HCT116 (cell line): ENCODE data around the gene NDUFS7. TPM values are rescaled to one million over a fixed set of nuclear protein-coding genes. Genes with fewer than 3 reads are reported as not detected.

ENCODE experiments used
- ATAC-seq: fragments of 200-7000 bp; cut with Tn5 transposase; 2 replicates; pipeline ENCODE4 v1.9.1; 2020; ENCODE audit warnings: mild to moderate bottlenecking, moderate library complexity
- BruUV-seq: library from RNA; stranded (reverse); fragments of 400-500 nt; replicated peaks from 2 replicates; lab custom pipeline; 2021; lab: Mats Ljungman, UMichigan
- CTCF ChIA-PET: fragments of 300-600 bp; sonication (Branson Sonifier 250); formaldehyde crosslinking; loops from one replicate; lab custom pipeline; 2021; ENCODE audit warnings: antibody characterized with exemption; lab: Charles Lee
- POLR2A ChIA-PET: fragments of 300-600, 350-600 bp; sonication (Branson Sonifier 250); formaldehyde crosslinking; loops from one replicate; lab custom pipeline; 2021; ENCODE audit warnings: antibody characterized with exemption; lab: Charles Lee
- RAD21 ChIA-PET, 2 experiments: fragments of 300-600 bp; sonication (Branson Sonifier 250); formaldehyde crosslinking; loops; one replicate each; lab custom pipeline; 2023; ENCODE audit warnings: low total read pairs in 2 of 2; ENCODE audit not compliant: uncharacterized antibody in 2 of 2, unreplicated experiment in 2 of 2, low non-redundant PET in 1 of 2; lab: Charles Lee
- DNase-seq: peaks from one replicate; pipeline ENCODE4 v3.0.0-alpha.2; 2010; ENCODE audit warnings: low read depth, low spot score
- H2AFZ ChIP-seq: fragments of 200-600 bp; shearing (Covaris generic), sonication (generic); 2 replicates; pipeline ENCODE4 v1.6.1; 2017; ENCODE audit warnings: low read depth, mixed run types, mixed read lengths, antibody characterized with exemption, low read length; ENCODE audit not compliant: poor library complexity, severe bottlenecking
- H3K27ac ChIP-seq: 2 replicates; pipeline ENCODE4 v1.5.1; 2012; ENCODE audit warnings: low read depth, low read length
- H3K27me3 ChIP-seq: fragments of 200-600 bp; sonication (generic); 2 replicates; pipeline ENCODE4 v1.6.1; 2016; ENCODE audit warnings: mixed run types, low read length, mixed read lengths; ENCODE audit not compliant: insufficient read depth
- H3K36me3 ChIP-seq, 2 experiments: fragments of 200-500 bp in 1 of 2; fragments of 200-600 bp in 1 of 2; sonication (Bioruptor generic) in 1 of 2; sonication (generic) in 1 of 2; 2 replicates each; pipeline versions ENCODE4 v1.5.1 to v1.6.1; 2014 to 2016; ENCODE audit warnings: low read length in 2 of 2, inconsistent platforms in 1 of 2, mixed read lengths in 1 of 2, mixed run types in 1 of 2; ENCODE audit not compliant: insufficient read depth in 2 of 2, control insufficient read depth in 1 of 2
- H3K4me1 ChIP-seq, 2 experiments: fragments of 200-600 bp in 1 of 2; sonication (generic) in 1 of 2; 2 replicates each; pipeline versions ENCODE4 v1.5.1 to v1.6.1; 2012 to 2017; ENCODE audit warnings: low read length in 2 of 2, inconsistent platforms in 1 of 2, mild to moderate bottlenecking in 1 of 2, mixed read lengths in 1 of 2, mixed run types in 1 of 2, moderate library complexity in 1 of 2; ENCODE audit not compliant: insufficient read depth in 2 of 2, control insufficient read depth in 1 of 2
- H3K4me2 ChIP-seq: fragments of 200-600 bp; sonication (generic); 2 replicates; pipeline ENCODE4 v1.6.1; 2017; ENCODE audit warnings: mixed run types, low read length, mixed read lengths
- H3K4me3 ChIP-seq, 2 experiments: fragments of 200-600 bp in 1 of 2; sonication (generic) in 1 of 2; replicated peaks in 1 of 2; 2 replicates each; pipeline ENCODE4 v1.5.1; 2011 to 2016; ENCODE audit warnings: low read length in 2 of 2, control low read depth in 1 of 2, low read depth in 1 of 2, mild to moderate bottlenecking in 1 of 2, mixed read lengths in 1 of 2, mixed run types in 1 of 2
- H3K79me2 ChIP-seq: fragments of 200-600 bp; sonication (generic); 2 replicates; pipeline ENCODE4 v1.6.1; 2017; ENCODE audit warnings: mild to moderate bottlenecking, mixed run types, low read length, moderate library complexity, mixed read lengths; ENCODE audit not compliant: insufficient read depth
- H3K9ac ChIP-seq: fragments of 200-600 bp; sonication (generic); 2 replicates; pipeline ENCODE4 v1.6.1; 2016; ENCODE audit warnings: low read length, mixed read lengths
- H3K9me2 ChIP-seq: fragments of 200-600 bp; sonication (generic), shearing (Covaris generic); 2 replicates; pipeline ENCODE4 v1.6.1; 2017; ENCODE audit warnings: mixed run types, mild to moderate bottlenecking, moderate library complexity; ENCODE audit not compliant: insufficient read depth
- H3K9me3 ChIP-seq, 2 experiments: fragments of 200-500 bp in 1 of 2; fragments of 200-600 bp in 1 of 2; sonication (Bioruptor generic) in 1 of 2; sonication (generic) in 1 of 2; 2 replicates each; pipeline ENCODE4 v1.6.1; 2014 to 2017; ENCODE audit warnings: low read length in 2 of 2, mixed read lengths in 2 of 2, inconsistent platforms in 1 of 2, low read depth in 1 of 2, mild to moderate bottlenecking in 1 of 2, mixed run types in 1 of 2, moderate library complexity in 1 of 2; ENCODE audit not compliant: control insufficient read depth in 1 of 2, insufficient read depth in 1 of 2
- H4K20me1 ChIP-seq: fragments of 200-600 bp; sonication (generic), shearing (Covaris generic); 2 replicates; pipeline ENCODE4 v1.6.1; 2017; ENCODE audit warnings: mixed run types, mild to moderate bottlenecking, moderate library complexity; ENCODE audit not compliant: insufficient read depth
- CBX3 ChIP-seq: IDR thresholded peaks from 2 replicates; pipeline ENCODE4 v1.6.1; 2012; ENCODE audit warnings: low read depth
- CEBPB ChIP-seq: IDR thresholded peaks from 2 replicates; pipeline ENCODE4 v1.6.1; 2012; ENCODE audit warnings: low read depth
- JUND ChIP-seq: IDR thresholded peaks from 2 replicates; pipeline ENCODE4 v1.6.1; 2012
- POLR2A ChIP-seq: IDR thresholded peaks from 2 replicates; pipeline ENCODE4 v1.7.0; 2011; ENCODE audit warnings: borderline replicate concordance; ENCODE audit not compliant: insufficient read depth, insufficient read length; ENCODE audit errors: extremely low read depth
- POLR2AphosphoS5 ChIP-seq: IDR thresholded peaks from 2 replicates; pipeline ENCODE4 v1.6.1; 2011; ENCODE audit warnings: mild to moderate bottlenecking, low read depth, low read length, moderate library complexity
- RAD21 ChIP-seq: IDR thresholded peaks from 2 replicates; pipeline ENCODE4 v1.6.1; 2012; ENCODE audit warnings: low read depth, mild to moderate bottlenecking
- SIN3A ChIP-seq: IDR thresholded peaks from 2 replicates; pipeline ENCODE4 v1.6.1; 2012; ENCODE audit warnings: low read depth
- SP1 ChIP-seq: IDR thresholded peaks from 2 replicates; pipeline ENCODE4 v1.6.1; 2012; ENCODE audit warnings: low read depth
- SRF ChIP-seq: IDR thresholded peaks from 2 replicates; pipeline ENCODE4 v1.6.1; 2012; ENCODE audit warnings: low read depth
- TCF7L2 ChIP-seq: IDR thresholded peaks from 2 replicates; pipeline ENCODE4 v1.7.0; 2011; ENCODE audit warnings: borderline replicate concordance, inconsistent platforms; ENCODE audit not compliant: insufficient read depth, insufficient read length; ENCODE audit errors: extremely low read depth
- intact Hi-C: fragments of 100-400 bp; cut with micrococcal nuclease; formaldehyde crosslinking; loops from 2 replicates; pipeline ENCODE4 v1.10.0; 2022
- total RNA-seq: library from RNA; stranded (reverse); gene quantifications from one replicate; pipeline ENCODE4 v1.2.1, GENCODE V29; 2021; ENCODE audit not compliant: unreplicated experiment
- TF ChIP-seq, protein P1 (sequence below): IDR thresholded peaks from 2 replicates; pipeline ENCODE4 v1.6.1; 2012; ENCODE audit warnings: low read depth
- TF ChIP-seq, protein P2 (sequence below): IDR thresholded peaks from 2 replicates; pipeline ENCODE4 v1.6.1; 2012

NDUFS7 gene
- total RNA-seq, 1 experiment from 2014 or later: 114 TPM

DNA sequence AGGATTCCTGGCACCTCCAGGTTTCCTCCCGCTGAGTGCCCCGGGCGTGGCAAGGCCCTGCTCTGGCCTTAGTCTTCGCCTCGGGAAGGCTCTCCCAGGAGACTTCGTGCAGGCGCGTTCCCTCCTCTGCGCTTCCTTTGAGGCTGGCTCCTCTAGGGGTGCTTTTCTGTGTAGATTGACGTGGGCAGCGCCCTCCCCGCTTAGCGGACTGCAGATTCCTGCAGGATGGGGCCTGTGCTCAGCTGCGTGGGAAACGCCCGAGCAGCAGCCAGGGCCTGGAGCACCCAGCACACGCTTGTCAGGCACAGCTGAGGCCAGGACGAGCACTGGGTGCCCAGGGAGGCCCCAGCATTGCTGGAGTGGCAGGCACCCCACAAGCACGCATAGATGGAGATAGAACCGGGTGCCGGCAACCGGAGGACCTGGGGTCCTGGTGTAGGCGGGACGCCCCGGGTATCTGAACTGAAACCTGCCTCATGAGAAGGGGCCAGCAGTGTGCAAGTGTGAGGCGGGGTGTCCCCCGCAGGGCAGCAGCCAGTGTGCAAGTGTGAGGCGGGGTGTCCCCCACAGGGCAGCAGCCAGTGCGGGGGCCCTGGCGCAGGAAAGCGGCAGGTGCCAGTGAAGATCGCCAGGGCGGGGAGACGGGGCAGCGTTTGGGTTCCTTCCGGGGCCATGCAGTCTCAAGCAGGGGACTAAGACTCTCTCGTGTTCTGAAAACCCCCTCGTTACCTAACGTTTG, 3.4 kb downstream of the NDUFS7 start:
- H3K4me2 ChIP-seq: no peak overlapping the region
- no peak overlapping the region for H3K9ac ChIP-seq
- POLR2A ChIA-PET: interaction anchor here (0.6 kb wide), 1 partner anchor 118 kb away, joined by 3 read pairs; no protein-coding TSS in a partner anchor
- peaks cover 0 to 9% of the 10 kb centered on the region in 2 experiments; a peak in 2 of 4 replicates for H3K36me3 ChIP-seq
- H3K9me2 ChIP-seq: no peaks in the 10 kb centered on the region
- RAD21 ChIA-PET: no interaction called here
- peaks cover 5 to 16% of the 10 kb centered on the region in 2 experiments for H3K4me1 ChIP-seq
- DNase-seq (no peak), ATAC-seq (no peak)
- BruUV-seq: no TSS peak
- peak overlapping the region; percentile 20; the same call in 1 of the 2 replicates for H3K27ac ChIP-seq
- no peaks in the 10 kb centered on the region for H4K20me1 ChIP-seq
- H3K4me3 ChIP-seq: no peak overlapping the region
- no peaks in the 10 kb centered on the region for H3K9me3 ChIP-seq
- CTCF ChIA-PET: no interaction called here
- H2AFZ ChIP-seq: no peak overlapping the region
- intact Hi-C loops: no loop called here
- TF ChIP-seq SIN3A (no peak), POLR2A (no peak), RAD21 (no peak), TCF7L2 (no peak)
- no peaks in the 10 kb centered on the region for H3K27me3 ChIP-seq
- peaks cover 15% of the 10 kb centered on the region for H3K79me2 ChIP-seq

DNA sequence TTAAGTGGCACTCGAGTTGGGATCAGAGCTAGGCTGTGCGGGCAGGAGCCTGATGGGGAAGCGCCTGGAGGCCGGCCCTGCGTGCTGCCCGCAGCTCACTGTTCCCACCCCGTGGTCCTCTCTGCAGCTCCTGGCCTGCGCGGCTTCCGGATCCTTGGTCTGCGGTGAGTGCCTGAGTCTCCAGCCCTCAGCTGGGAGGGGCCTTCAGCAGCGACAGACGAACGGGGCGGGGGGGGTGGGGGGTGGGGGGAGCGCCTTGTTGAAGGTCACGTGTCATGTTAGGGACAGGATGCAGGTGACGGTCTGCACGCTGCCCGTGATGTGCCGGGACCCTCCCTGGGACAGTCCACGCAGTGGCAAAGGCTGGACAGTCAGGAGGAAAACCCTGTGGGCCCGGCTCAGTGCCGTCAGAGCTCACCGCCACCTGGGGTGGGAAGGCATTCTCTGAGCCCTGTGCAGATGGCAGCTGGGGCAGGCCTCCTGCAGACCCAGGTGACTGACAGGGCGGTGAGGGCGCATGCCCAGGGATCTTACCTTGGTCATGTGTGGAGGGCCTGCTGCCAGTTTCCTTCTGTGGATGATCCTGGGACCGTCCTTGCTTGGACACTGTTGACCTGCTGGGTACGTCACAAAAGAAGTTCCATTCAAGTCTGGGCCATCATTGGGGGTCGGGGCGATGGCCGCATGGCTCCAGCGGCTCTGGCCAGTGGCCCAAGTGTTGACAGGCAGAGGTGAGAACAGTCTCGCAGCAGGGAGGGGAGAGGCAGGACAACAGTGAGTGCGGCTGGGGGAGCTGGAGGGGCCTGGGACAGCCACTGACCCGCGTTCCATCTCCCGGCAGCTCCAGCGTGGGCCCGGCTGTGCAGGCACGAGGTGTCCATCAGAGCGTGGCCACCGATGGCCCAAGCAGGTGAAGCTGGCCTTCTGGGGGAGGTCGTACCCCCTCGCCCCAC, 4.3 kb downstream of the NDUFS7 start:
- H2AFZ ChIP-seq: no peak overlapping the region
- H4K20me1 ChIP-seq: no peaks in the 10 kb centered on the region
- H3K4me3 ChIP-seq: no peak overlapping the region
- peaks cover 15% of the 10 kb centered on the region for H3K79me2 ChIP-seq
- H3K4me1 ChIP-seq: peaks cover 5 to 12% of the 10 kb centered on the region in 2 experiments
- intact Hi-C loops: no loop called here
- H3K9ac ChIP-seq: no peak overlapping the region
- no TSS peak for BruUV-seq
- ChIA-PET POLR2A (interaction anchor here (0.6 kb wide), 1 partner anchor 118 kb away, joined by 3 read pairs; no protein-coding TSS in a partner anchor), RAD21 (no interaction called here), CTCF (no interaction called here)
- TF ChIP-seq SP1 (no peak), RAD21 (no peak), POLR2AphosphoS5 (no peak), POLR2A (no peak), TCF7L2 (no peak), CEBPB (no peak), CBX3 (no peak), SIN3A (no peak), JUND (no peak), SRF (no peak)
- TF ChIP-seq, protein P1, sequence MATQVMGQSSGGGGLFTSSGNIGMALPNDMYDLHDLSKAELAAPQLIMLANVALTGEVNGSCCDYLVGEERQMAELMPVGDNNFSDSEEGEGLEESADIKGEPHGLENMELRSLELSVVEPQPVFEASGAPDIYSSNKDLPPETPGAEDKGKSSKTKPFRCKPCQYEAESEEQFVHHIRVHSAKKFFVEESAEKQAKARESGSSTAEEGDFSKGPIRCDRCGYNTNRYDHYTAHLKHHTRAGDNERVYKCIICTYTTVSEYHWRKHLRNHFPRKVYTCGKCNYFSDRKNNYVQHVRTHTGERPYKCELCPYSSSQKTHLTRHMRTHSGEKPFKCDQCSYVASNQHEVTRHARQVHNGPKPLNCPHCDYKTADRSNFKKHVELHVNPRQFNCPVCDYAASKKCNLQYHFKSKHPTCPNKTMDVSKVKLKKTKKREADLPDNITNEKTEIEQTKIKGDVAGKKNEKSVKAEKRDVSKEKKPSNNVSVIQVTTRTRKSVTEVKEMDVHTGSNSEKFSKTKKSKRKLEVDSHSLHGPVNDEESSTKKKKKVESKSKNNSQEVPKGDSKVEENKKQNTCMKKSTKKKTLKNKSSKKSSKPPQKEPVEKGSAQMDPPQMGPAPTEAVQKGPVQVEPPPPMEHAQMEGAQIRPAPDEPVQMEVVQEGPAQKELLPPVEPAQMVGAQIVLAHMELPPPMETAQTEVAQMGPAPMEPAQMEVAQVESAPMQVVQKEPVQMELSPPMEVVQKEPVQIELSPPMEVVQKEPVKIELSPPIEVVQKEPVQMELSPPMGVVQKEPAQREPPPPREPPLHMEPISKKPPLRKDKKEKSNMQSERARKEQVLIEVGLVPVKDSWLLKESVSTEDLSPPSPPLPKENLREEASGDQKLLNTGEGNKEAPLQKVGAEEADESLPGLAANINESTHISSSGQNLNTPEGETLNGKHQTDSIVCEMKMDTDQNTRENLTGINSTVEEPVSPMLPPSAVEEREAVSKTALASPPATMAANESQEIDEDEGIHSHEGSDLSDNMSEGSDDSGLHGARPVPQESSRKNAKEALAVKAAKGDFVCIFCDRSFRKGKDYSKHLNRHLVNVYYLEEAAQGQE: no peak
- TF ChIP-seq, protein P2, sequence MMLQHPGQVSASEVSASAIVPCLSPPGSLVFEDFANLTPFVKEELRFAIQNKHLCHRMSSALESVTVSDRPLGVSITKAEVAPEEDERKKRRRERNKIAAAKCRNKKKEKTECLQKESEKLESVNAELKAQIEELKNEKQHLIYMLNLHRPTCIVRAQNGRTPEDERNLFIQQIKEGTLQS: no peak
- no peak overlapping the region for H3K27ac ChIP-seq
- no peaks in the 10 kb centered on the region for H3K9me2 ChIP-seq
- peaks cover 2 to 14% of the 10 kb centered on the region in 2 experiments; a peak in 2 of 4 replicates for H3K36me3 ChIP-seq
- no peak overlapping the region for H3K4me2 ChIP-seq
- ATAC-seq (no peak), DNase-seq (no peak)
- H3K27me3 ChIP-seq: no peaks in the 10 kb centered on the region
- H3K9me3 ChIP-seq: no peaks in the 10 kb centered on the region
